KMS-11 (cell line): Measurements from ENCODE around the gene CELF2.

ENCODE experiments used
- H2AFZ ChIP-seq: fragments of 200-600 bp; sonication (generic); 2 replicates; pipeline ENCODE4 v1.6.1; 2016; ENCODE audit warnings: antibody characterized with exemption, mixed run types, low read depth
- H3K27ac ChIP-seq: fragments of 200-600 bp; sonication (generic); 2 replicates; pipeline ENCODE4 v1.6.1; 2016; ENCODE audit warnings: mild to moderate bottlenecking, mixed run types
- H3K27me3 ChIP-seq: fragments of 200-600 bp; sonication (generic); 2 replicates; pipeline ENCODE4 v1.6.1; 2017; ENCODE audit warnings: mild to moderate bottlenecking, low read depth, mixed run types, moderate library complexity; ENCODE audit not compliant: insufficient read depth
- H3K36me3 ChIP-seq: fragments of 200-600 bp; sonication (generic); 2 replicates; pipeline ENCODE4 v1.6.1; 2017; ENCODE audit warnings: mild to moderate bottlenecking, mixed run types; ENCODE audit not compliant: insufficient read depth
- H3K4me1 ChIP-seq: fragments of 200-600 bp; sonication (generic); 2 replicates; pipeline ENCODE4 v1.6.1; 2016; ENCODE audit warnings: mild to moderate bottlenecking, low read depth, mixed run types; ENCODE audit not compliant: poor library complexity, severe bottlenecking
- H3K4me2 ChIP-seq: fragments of 200-600 bp; sonication (generic); 2 replicates; pipeline ENCODE4 v1.7.0; 2016; ENCODE audit warnings: mild to moderate bottlenecking, mixed run types
- H3K4me3 ChIP-seq: fragments of 200-600 bp; sonication (generic); IDR thresholded peaks from 2 replicates; pipeline ENCODE4 v1.6.1; 2017; ENCODE audit warnings: low read depth, low read length, mixed read lengths; ENCODE audit not compliant: insufficient read depth
- H3K79me2 ChIP-seq: fragments of 200-600 bp; sonication (generic); 2 replicates; pipeline ENCODE4 v1.6.1; 2016; ENCODE audit warnings: low read depth, mixed run types; ENCODE audit not compliant: insufficient read depth
- H3K9ac ChIP-seq: fragments of 200-600 bp; sonication (generic); 2 replicates; pipeline ENCODE4 v1.6.1; 2016; ENCODE audit warnings: mild to moderate bottlenecking, mixed run types
- H4K20me1 ChIP-seq: fragments of 200-600 bp; sonication (generic); 2 replicates; pipeline ENCODE4 v1.6.1; 2016; ENCODE audit warnings: mild to moderate bottlenecking, mixed run types; ENCODE audit not compliant: insufficient read depth
- CTCF ChIP-seq: fragments of 200-600 bp; sonication (generic); conservative IDR thresholded peaks from 2 replicates; pipeline ENCODE4 v1.6.1; 2017; ENCODE audit warnings: low read depth, mild to moderate bottlenecking, antibody characterized with exemption, low read length, moderate library complexity, mixed read lengths

The CELF2 gene

DNA sequence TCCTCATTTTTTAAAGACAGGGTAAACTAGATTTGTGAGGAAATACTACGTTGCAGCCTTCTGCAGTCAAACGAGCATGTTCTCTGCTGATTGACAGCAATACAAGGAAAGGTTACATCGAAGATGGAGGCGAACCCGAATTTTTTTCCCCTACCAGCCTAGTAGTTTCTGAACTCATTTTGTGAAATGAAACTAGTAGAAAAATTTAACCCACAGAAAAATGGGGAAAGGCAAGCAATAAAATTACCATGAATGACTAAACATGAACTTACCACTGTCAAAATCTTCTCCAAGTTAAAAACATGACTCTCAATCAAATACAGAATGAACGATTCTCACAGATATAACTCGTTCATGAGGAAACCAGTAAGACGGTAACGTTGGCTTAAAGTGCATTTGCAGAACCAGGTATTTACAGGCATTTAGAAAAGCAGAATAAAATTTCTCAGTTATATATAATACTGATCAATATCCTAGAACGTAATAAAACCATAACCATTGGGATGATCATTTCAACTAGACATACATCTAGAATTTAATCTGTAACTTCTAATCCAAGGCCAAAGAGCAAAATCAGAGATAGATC, 73.9 kb downstream of the CELF2 start:
- no peak for TF ChIP-seq CTCF
- no peaks in the 10 kb centered on the region for H3K79me2 ChIP-seq
- H2AFZ ChIP-seq = no peak overlapping the region
- no peaks in the 10 kb centered on the region for H4K20me1 ChIP-seq
- no peaks in the 10 kb centered on the region for H3K27me3 ChIP-seq
- no peak overlapping the region for H3K27ac ChIP-seq
- H3K36me3 ChIP-seq = no peaks in the 10 kb centered on the region
- H3K4me2 ChIP-seq = no peak overlapping the region
- no peak overlapping the region for H3K4me3 ChIP-seq
- no peak overlapping the region for H3K9ac ChIP-seq
- no peaks in the 10 kb centered on the region for H3K4me1 ChIP-seq

- Histone ChIP-seq H3K4me1 (no peaks in the 10 kb centered on the region), H3K4me3 (no peak overlapping the region), H3K79me2 (no peaks in the 10 kb centered on the region), H3K9ac (no peak overlapping the region), H3K27ac (no peak overlapping the region), H4K20me1 (no peaks in the 10 kb centered on the region), H3K27me3 (no peaks in the 10 kb centered on the region), H3K36me3 (no peaks in the 10 kb centered on the region), H3K4me2 (no peak overlapping the region), H2AFZ (no peak overlapping the region)
- no peak for TF ChIP-seq CTCF
These were observed 76.4 kb downstream of the CELF2 start for GRCh38 chr10:11093771-11094736.

DNA sequence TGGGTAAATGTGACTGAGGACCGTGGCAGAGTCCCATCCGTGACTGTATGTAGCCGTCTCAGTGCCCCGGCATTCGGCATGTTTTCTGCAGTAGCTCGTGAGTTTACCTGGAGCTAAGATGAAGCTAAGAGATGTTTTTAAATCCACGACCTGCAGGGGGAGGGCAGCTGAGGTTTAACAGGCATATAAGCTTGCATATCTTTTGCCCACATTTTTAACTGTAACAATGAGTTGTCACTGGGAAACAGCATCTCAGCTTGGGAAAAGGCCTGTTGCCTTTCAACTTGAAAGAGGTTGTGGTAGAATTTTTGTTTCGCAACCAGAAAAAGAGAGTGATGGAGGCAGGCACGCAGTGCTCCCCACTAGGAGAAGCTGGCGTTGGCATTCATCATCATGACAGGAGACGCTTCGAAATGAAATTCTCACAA, 77.7 kb downstream of the CELF2 start:
- Histone ChIP-seq H3K9ac (no peak overlapping the region), H3K79me2 (no peaks in the 10 kb centered on the region), H3K27ac (no peak overlapping the region), H3K4me1 (no peaks in the 10 kb centered on the region), H3K4me2 (no peak overlapping the region), H3K4me3 (no peak overlapping the region), H2AFZ (no peak overlapping the region), H3K36me3 (no peaks in the 10 kb centered on the region), H3K27me3 (no peaks in the 10 kb centered on the region), H4K20me1 (no peaks in the 10 kb centered on the region)
- TF ChIP-seq CTCF = no peak

DNA sequence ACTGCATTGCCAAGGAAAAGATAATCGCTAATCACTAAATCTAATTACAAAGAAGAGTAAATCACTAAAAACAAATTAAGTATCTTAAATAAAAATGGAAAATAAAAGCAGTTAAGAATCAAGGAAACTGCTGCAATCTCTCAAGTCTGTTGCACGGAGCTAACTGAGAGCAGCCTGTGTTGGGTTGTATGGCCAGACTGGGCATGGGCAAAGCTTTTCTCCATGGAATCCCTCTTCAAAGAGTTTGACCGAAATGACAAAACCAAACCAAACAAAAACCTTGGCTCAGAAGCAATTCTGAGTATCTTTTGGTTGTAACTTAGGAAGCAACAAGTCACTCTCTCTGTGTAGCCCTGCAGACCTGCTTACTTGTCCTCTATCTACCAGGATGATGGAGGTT, 78.8 kb downstream of the CELF2 start:
- no peaks in the 10 kb centered on the region for H3K36me3 ChIP-seq
- no peaks in the 10 kb centered on the region for H3K79me2 ChIP-seq
- no peak overlapping the region for H3K9ac ChIP-seq
- H2AFZ ChIP-seq = no peak overlapping the region
- H3K4me1 ChIP-seq = no peaks in the 10 kb centered on the region
- H4K20me1 ChIP-seq = no peaks in the 10 kb centered on the region
- TF ChIP-seq CTCF = no peak
- no peak overlapping the region for H3K4me2 ChIP-seq
- H3K4me3 ChIP-seq = no peak overlapping the region
- no peak overlapping the region for H3K27ac ChIP-seq
- no peaks in the 10 kb centered on the region for H3K27me3 ChIP-seq
